Esophagus squamous epithelium (tissue), 5 donors: ENCODE measurements around the gene ZYX. TPM values are rescaled to one million over a fixed set of nuclear protein-coding genes. Genes with fewer than 3 reads are reported as not detected.

ENCODE experiments used
- DNase-seq: peaks from one replicate; lab custom pipeline; 2025; lab: John Stamatoyannopoulos, UW
- H3K27ac ChIP-seq, 4 donors: fragments of 200-600 bp; sonication (generic); one replicate each; pipeline ENCODE4 v1.5.1; 2016 to 2019; ENCODE audit warnings: mild to moderate bottlenecking in 1 of 4
- H3K27me3 ChIP-seq, 4 donors: fragments of 200-600 bp; sonication (generic); 1 replicate in 3 of 4; 2 replicates in 1 of 4; pipeline versions ENCODE4 v1.5.1 to v1.6.0; 2017 to 2021; ENCODE audit warnings: antibody characterized with exemption in 1 of 4
- H3K36me3 ChIP-seq, 3 donors: fragments of 200-600 bp; sonication (generic); one replicate each; pipeline ENCODE4 v1.5.1; 2016 to 2019
- H3K4me1 ChIP-seq, 3 donors: fragments of 200-600 bp; sonication (generic); one replicate each; pipeline ENCODE4 v1.5.1; 2017 to 2019
- H3K4me3 ChIP-seq, 4 donors: fragments of 200-600 bp; sonication (generic); 1 replicate in 3 of 4; 2 replicates in 1 of 4; pipeline ENCODE4 v1.5.1; 2016 to 2019; ENCODE audit warnings: mild to moderate bottlenecking in 2 of 4, moderate library complexity in 1 of 4
- H3K9me3 ChIP-seq, 3 donors: fragments of 200-600 bp; sonication (generic); one replicate each; pipeline ENCODE4 v1.5.1; 2016 to 2019
- CTCF ChIP-seq, 6 experiments: fragments of 450-650 bp in 4 of 6; fragments of 200-600 bp in 2 of 6; sonication (generic) in 2 of 6; IDR thresholded peaks; one replicate each; pipeline ENCODE4 v1.5.1; 2016 to 2019; ENCODE audit warnings: antibody characterized with exemption in 6 of 6, mild to moderate bottlenecking in 4 of 6, moderate library complexity in 4 of 6
- POLR2A ChIP-seq, 4 donors: fragments of 450-650 bp; IDR thresholded peaks; one replicate each; pipeline ENCODE4 v1.6.1; 2017; ENCODE audit warnings: antibody characterized with exemption in 4 of 4, mild to moderate bottlenecking in 4 of 4, moderate library complexity in 3 of 4
- WGBS, 2 donors: methylation state at CpG; one replicate each; pipeline ENCODE4 v1.1.5; 2018; 5-methylcytosine and 5-hydroxymethylcytosine counted together
- intact Hi-C: fragments of 100-400 bp; cut with DNase I; formaldehyde crosslinking; loops from one replicate; pipeline ENCODE4 v1.15.0; 2022
- total RNA-seq, 4 donors: library from RNA; depleted of rRNA; stranded (reverse); fragments of >200 nt; gene quantifications; one replicate each; pipeline ENCODE4 v1.1.0, GENCODE V29; 2016
- donor health status: DM: yes; HTN: yes; CAD: no.

The ZYX gene
- total RNA-seq, 4 donors from 2014 or later: 40.2 to 78.8 (median 68.6) TPM

- Histone ChIP-seq H3K27ac (peak overlapping the region; percentile 49 to 92 (median 88)), H3K4me3 (peak overlapping the region; percentile 68 to 81 (median 69)), H3K4me1 (peaks cover 25 to 79% (median 33%) of the 10 kb centered on the region in 3 donors), H3K9me3 (no peaks in the 10 kb centered on the region), H3K36me3 (peaks cover 0 to 31% (median 0%) of the 10 kb centered on the region in 3 donors), H3K27me3 (no peaks in the 10 kb centered on the region)
- WGBS, 2 donors: 19 to 28% methylated on average over 6 to 9 of the region's 13 CpGs
- TF ChIP-seq POLR2A (IDR thresholded peaks at IDR 0.05) (no peak), CTCF (IDR thresholded peaks at IDR 0.05) (no peak)
- no peak for DNase-seq
- intact Hi-C loops: no loop called here
Measured at GRCh38 chr7:143407287-143408251, 26.4 kb downstream of the ZYX start.

- WGBS, 2 donors: 50% methylated on average over 3 of the region's 20 CpGs; no CpG with 5 or more reads in 1 of the 2 donors
- Histone ChIP-seq H3K27ac (peak overlapping the region; percentile 49 to 92 (median 88)), H3K27me3 (no peaks in the 10 kb centered on the region), H3K9me3 (no peaks in the 10 kb centered on the region), H3K36me3 (peaks cover 0 to 27% (median 0%) of the 10 kb centered on the region in 3 donors), H3K4me1 (peaks cover 28 to 86% (median 36%) of the 10 kb centered on the region in 3 donors), H3K4me3 (peak overlapping the region; percentile 68 to 81 (median 69))
- intact Hi-C loops: no loop called here
- TF ChIP-seq CTCF (IDR thresholded peaks at IDR 0.05) (no peak), POLR2A (IDR thresholded peaks at IDR 0.05) (no peak)
- DNase-seq: no peak
Measured at GRCh38 chr7:143408252-143408685, 27.1 kb downstream of the ZYX start.

GRCh38 chr7:143408686-143409561, 27.8 kb downstream of the ZYX start, which contains the start of gene EPHA1:
EPHA1 (minus strand) TSS chr7:143408856; CDS start chr7:143408805, 51 bp downstream.
- peak within 1 kb of the TSS; percentile 67 to 92 (median 88) for H3K27ac ChIP-seq
- TF ChIP-seq CTCF (IDR thresholded peaks at IDR 0.05): peak; percentile 21 to 53 (median 42)
- no peak for TF ChIP-seq POLR2A (IDR thresholded peaks at IDR 0.05)
- H3K27me3 ChIP-seq: no peaks in the 10 kb centered on the region
- H3K9me3 ChIP-seq: no peaks in the 10 kb centered on the region
- intact Hi-C loops: no loop called here
- H3K4me1 ChIP-seq: peaks cover 28 to 90% (median 37%) of the 10 kb centered on the region in 3 donors
- peak within 1 kb of the TSS; percentile 68 to 81 (median 69) for H3K4me3 ChIP-seq
- DNase-seq: no peak
- H3K36me3 ChIP-seq: peaks cover 0 to 22% (median 0%) of the 10 kb centered on the region in 3 donors
- WGBS, 2 donors: 7 to 17% methylated on average over 17 to 19 of the region's 39 CpGs

GRCh38 chr7:143410521-143411004, 29.4 kb downstream of the ZYX start:
- H3K4me1 ChIP-seq: peaks cover 28 to 95% (median 37%) of the 10 kb centered on the region in 3 donors

More at GRCh38 chr7:143410521-143411004, 29.4 kb downstream of the ZYX start:
- no peaks in the 10 kb centered on the region for H3K9me3 ChIP-seq
- TF ChIP-seq CTCF (IDR thresholded peaks at IDR 0.05): no peak
- TF ChIP-seq POLR2A (IDR thresholded peaks at IDR 0.05): no peak
- H3K27ac ChIP-seq: peak overlapping the region in 3 of 4 donors; percentile 16 to 87 (median 21)
- intact Hi-C loops: no loop called here
- 37 to 47% methylated on average over 5 to 6 of the region's 6 CpGs for WGBS, 2 donors
- H3K36me3 ChIP-seq: peaks cover 0 to 6% (median 0%) of the 10 kb centered on the region in 3 donors
- no peak overlapping the region for H3K4me3 ChIP-seq
- H3K27me3 ChIP-seq: no peaks in the 10 kb centered on the region
- DNase-seq: no peak
